ENCODE data around the gene SCUBE2.

DNA sequence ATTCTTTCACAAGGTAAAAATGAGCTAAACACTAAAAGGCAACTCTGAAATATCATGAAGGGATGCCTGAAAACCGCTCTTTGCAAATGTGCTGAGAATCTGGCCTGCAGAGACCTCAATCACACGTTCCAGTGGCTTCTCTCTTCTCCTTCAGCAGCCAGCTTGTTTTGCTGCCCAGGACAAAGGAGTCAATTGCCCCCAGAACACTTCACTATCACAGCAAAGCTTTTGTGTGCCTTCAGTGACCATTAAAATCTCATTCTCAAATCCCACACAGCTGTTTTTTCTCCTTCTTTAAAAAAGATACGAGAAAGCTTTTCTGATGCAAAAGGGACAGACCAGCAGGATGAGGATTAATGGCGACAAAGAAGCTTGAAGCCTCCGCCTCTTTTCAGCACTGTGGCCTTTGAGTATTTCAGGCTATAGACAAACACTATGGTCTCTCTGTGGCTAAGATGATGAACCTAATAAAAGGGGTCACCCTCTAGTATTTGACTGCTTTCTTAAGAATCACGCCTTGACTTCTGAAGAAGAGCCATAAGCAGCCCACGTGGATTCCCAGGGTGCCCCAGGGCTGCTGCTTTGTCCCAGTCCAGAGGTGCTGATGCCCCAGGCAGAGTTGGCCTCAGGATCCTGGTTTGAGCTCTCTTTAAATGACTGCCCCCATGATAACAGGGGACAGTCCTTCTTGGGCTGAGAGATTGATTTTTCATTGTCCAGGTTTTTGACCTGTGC, 54.2 kb downstream of the SCUBE2 start:
- TF ChIP-seq CTCF (IDR thresholded peaks at IDR 0.05; ENCODE audit: insufficient read depth, low read depth, low read length) (no peak), EZH2 (IDR thresholded peaks at IDR 0.05; ENCODE audit: insufficient read depth, low read length) (no peak)
